SKM-1 (cell line): ENCODE measurements around the gene AGR2.

ENCODE experiments used
- DNase-seq: peaks from one replicate; lab custom pipeline; 2025; ENCODE audit not compliant: unreplicated experiment; lab: John Stamatoyannopoulos, UW

Gene AGR2

DNA sequence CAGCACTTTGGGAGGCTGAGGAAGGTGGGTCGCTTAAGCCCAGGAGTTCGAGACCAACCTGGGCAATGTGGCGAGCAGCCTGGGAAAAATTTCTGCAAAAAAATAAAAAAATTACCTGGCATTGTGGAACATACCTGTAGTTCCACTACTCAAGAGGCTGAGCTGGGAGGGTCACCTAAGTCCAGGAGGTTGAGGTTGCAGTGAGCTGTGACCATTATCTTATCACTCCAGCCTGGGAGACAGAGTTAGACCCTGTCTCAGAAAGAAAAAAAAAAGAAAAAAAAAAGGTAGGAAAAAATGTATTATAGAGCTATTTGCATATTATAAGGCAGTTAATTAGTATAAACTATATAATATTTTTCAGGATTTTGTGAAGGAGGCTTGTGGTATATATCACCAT lies 62.3 kb downstream of the AGR2 start:
- DNase-seq: no peak
